ENCODE results near the gene GAK.

GAK gene

GRCh38 chr4:866068-866760, 65.9 kb downstream of the GAK start:
- no peak overlapping the region for H3K4me3 ChIP-seq (ENCODE audit: low read length)
- no peak for TF ChIP-seq ZNF274 (IDR thresholded peaks at IDR 0.05; ENCODE audit: low read depth, low read length)

DNA sequence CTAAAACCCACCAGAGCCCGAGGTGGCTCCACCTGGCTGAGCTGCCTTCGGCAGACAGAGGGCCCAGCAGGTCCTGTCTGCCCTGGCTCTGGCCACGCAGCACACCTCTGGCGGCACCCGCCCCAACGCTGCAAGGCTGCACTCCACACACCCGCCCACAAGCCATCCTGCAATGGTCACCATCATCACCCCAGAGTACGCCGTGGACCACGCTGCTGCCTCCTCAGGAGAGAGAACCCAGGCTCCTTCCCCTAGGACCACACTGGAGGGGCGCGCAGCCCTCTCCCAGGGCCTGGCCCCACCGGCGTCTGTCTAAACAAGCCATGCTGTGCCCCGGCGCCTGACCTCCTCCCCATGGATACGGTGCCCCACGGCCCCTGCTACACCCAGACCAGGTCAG, 66.5 kb downstream of the GAK start:
- no peak for TF ChIP-seq ZNF274 (IDR thresholded peaks at IDR 0.05; ENCODE audit: low read depth, low read length)
- H3K4me3 ChIP-seq (ENCODE audit: low read length): no peak overlapping the region

- TF ChIP-seq ZNF274 (IDR thresholded peaks at IDR 0.05; ENCODE audit: low read depth, low read length): no peak
- no peak overlapping the region for H3K4me3 ChIP-seq (ENCODE audit: low read length)
Measured at GRCh38 chr4:865121-865465, 67.0 kb downstream of the GAK start.

GRCh38 chr4:864456-865120, 67.5 kb downstream of the GAK start:
- no peak overlapping the region for H3K4me3 ChIP-seq (ENCODE audit: low read length)
- no peak for TF ChIP-seq ZNF274 (IDR thresholded peaks at IDR 0.05; ENCODE audit: low read depth, low read length)

- TF ChIP-seq ZNF274 (IDR thresholded peaks at IDR 0.05; ENCODE audit: low read depth, low read length): no peak
- H3K4me3 ChIP-seq (ENCODE audit: low read length): no peak overlapping the region
Measured at GRCh38 chr4:860561-860960, 71.6 kb downstream of the GAK start.

- no peak overlapping the region for H3K4me3 ChIP-seq (ENCODE audit: low read length)
- TF ChIP-seq ZNF274 (IDR thresholded peaks at IDR 0.05; ENCODE audit: low read depth, low read length): no peak
Measured at GRCh38 chr4:859496-859895, 72.6 kb downstream of the GAK start.

DNA sequence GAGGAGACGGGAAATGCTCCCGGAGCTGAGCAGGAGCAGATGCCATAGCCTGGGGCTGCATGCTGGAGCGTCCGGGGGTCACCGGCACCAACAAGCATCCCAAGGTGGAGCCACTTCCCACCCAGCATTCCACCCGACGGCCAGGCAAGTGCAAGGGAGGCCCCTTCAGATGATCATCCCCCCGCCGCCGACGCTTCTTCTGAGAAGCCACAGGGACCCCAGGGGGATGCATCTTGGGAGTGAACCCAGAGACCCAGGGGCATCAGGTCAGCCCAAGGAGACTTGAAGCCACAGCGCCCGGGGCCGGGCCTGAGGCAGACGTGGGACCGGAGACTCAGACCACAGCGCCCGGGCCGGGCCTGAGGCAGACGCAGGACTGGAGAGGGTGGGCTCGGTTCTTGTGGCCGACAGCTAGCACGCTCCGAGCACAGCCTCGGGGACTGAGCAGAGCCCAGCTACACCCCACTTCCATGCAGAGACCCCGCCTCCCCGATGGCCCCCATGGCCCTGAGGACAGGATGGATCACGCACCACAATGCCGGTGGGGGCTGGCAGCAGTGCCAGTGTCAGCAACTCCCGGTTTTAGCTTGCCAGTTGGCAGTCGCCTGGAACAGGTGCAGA, 73.2 kb downstream of the GAK start:
- TF ChIP-seq ZNF274 (IDR thresholded peaks at IDR 0.05; ENCODE audit: low read depth, low read length): no peak
- H3K4me3 ChIP-seq (ENCODE audit: low read length): no peak overlapping the region

DNA sequence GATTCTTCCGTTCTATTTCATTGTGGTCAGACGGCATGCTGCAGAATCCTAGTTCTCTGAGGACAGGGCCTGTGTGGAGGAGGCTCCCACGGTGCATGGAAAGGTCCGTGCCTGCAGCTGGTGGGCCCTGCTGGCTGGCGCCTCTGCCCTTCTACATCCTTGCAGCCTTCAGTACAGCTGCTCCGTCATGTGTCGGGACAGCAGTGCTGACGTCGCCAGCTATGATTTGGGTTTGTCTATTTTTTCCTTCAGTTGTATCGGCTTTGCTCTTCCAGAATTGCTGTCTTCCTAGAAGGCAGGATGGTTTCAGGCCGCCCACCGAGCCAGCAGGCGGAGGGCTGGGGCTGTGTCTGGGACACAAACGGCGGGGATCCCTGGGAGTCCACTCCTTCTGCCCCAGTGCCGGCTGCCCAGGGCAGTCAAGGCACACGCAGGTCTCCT, 74.1 kb downstream of the GAK start:
- H3K4me3 ChIP-seq (ENCODE audit: low read length): no peak overlapping the region
- TF ChIP-seq ZNF274 (IDR thresholded peaks at IDR 0.05; ENCODE audit: low read depth, low read length): no peak

GRCh38 chr4:857461-857860, 74.7 kb downstream of the GAK start:
- no peak for TF ChIP-seq ZNF274 (IDR thresholded peaks at IDR 0.05; ENCODE audit: low read depth, low read length)
- no peak overlapping the region for H3K4me3 ChIP-seq (ENCODE audit: low read length)

- TF ChIP-seq ZNF274 (IDR thresholded peaks at IDR 0.05; ENCODE audit: low read depth, low read length): no peak
- H3K4me3 ChIP-seq (ENCODE audit: low read length): no peak overlapping the region
Measured at GRCh38 chr4:856225-856901, 75.8 kb downstream of the GAK start.

DNA sequence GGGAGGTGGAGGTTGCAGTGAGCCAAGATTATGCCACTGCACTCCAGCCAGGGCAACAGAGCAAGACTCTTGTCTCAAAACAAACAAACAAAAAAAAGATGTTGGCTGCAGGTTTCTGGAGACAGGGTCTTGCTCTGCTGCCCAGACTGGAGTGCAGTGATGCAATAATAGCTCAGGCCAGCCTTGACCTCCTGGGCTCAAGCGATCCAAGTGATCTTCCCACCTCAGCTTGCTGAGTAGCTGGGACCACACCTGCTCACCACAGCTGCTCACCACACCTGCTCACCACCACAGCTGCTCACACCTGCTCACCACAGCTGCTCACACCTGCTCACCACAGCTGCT, 76.3 kb downstream of the GAK start:
- TF ChIP-seq ZNF274 (IDR thresholded peaks at IDR 0.05; ENCODE audit: low read depth, low read length): no peak
- H3K4me3 ChIP-seq (ENCODE audit: low read length): no peak overlapping the region

DNA sequence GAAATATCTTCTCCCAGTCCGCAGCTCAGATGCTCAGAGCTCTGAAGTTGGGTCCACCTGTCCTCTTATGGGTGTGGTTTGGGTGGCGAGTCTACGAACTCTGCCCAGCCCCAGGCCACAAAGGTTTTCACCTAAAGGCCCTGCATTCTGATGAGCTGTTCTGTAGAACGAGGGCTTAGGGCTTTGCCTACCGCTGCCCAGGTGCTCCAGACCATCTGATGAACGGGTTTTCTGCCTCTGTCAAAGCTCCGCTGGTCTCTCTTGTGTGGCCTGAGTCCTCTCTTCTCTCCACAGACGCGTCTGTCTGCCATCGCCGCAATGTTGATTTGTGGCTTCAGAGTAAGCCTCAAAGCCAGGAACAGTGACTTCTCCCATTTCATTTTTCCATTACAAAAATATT, 77.8 kb downstream of the GAK start:
- TF ChIP-seq ZNF274 (IDR thresholded peaks at IDR 0.05; ENCODE audit: low read depth, low read length): no peak

GRCh38 chr4:853416-853781, 78.7 kb downstream of the GAK start:
- H3K4me3 ChIP-seq (ENCODE audit: low read length): no peak overlapping the region
- no peak for TF ChIP-seq ZNF274 (IDR thresholded peaks at IDR 0.05; ENCODE audit: low read depth, low read length)

More for the DNA sequence above, 77.8 kb downstream of the GAK start:
- H3K4me3 ChIP-seq (ENCODE audit: low read length): no peak overlapping the region

- no peak overlapping the region for H3K4me3 ChIP-seq (ENCODE audit: low read length)
- TF ChIP-seq ZNF274 (IDR thresholded peaks at IDR 0.05; ENCODE audit: low read depth, low read length): no peak
Measured at GRCh38 chr4:851701-852430, 80.2 kb downstream of the GAK start.
